Heart left ventricle (tissue), 16 donors: ENCODE results near the gene ANKRD44. TPM values are rescaled to one million over a fixed set of nuclear protein-coding genes. Genes with fewer than 3 reads are reported as not detected.
A peak's percentile ranks its signal among the peaks of the same experiment; 100 is the strongest.
"Not testable (repeated sequence)": the region's sequence is repeated elsewhere in the genome, so short reads cannot be mapped to it uniquely, and the experiment has no call there.

ENCODE experiments used
- ATAC-seq, 4 donors: fragments of 200-7000 bp; cut with Tn5 transposase; one replicate each; pipeline ENCODE4 v1.9.1; 2020 to 2022; ENCODE audit warnings: moderate library complexity in 4 of 4, mild to moderate bottlenecking in 3 of 4, moderate number of reproducible peaks in 1 of 4
- DNase-seq, 5 donors: peaks; one replicate each; pipeline ENCODE4 v3.0.0-alpha.2; 2020
- H3K27ac ChIP-seq, 12 donors: fragments of 200-600 bp; sonication (generic) in 4 of 12; one replicate each; pipeline versions ENCODE4 v1.5.0 to v1.8.0; 2016 to 2022; ENCODE audit warnings: mild to moderate bottlenecking in 2 of 12
- H3K27me3 ChIP-seq, 9 donors: fragments of 200-600 bp; sonication (generic) in 2 of 9; one replicate each; pipeline versions ENCODE4 v1.5.1 to v1.8.0; 2016 to 2022; ENCODE audit warnings: mild to moderate bottlenecking in 3 of 9
- H3K36me3 ChIP-seq, 9 donors: fragments of 200-600 bp; sonication (generic) in 2 of 9; one replicate each; pipeline versions ENCODE4 v1.5.0 to v1.8.0; 2018 to 2022; ENCODE audit warnings: mild to moderate bottlenecking in 2 of 9
- H3K4me1 ChIP-seq, 12 donors: fragments of 200-600 bp; sonication (generic) in 4 of 12; one replicate each; pipeline versions ENCODE4 v1.5.0 to v1.8.0; 2016 to 2022; ENCODE audit warnings: mild to moderate bottlenecking in 3 of 12
- H3K4me3 ChIP-seq, 12 donors: fragments of 200-600 bp; sonication (generic) in 4 of 12; one replicate each; pipeline versions ENCODE4 v1.5.0 to v1.8.0; 2017 to 2022; ENCODE audit warnings: mild to moderate bottlenecking in 9 of 12, moderate library complexity in 4 of 12
- H3K9me3 ChIP-seq, 12 donors: fragments of 200-600 bp; sonication (generic) in 4 of 12; one replicate each; pipeline versions ENCODE4 v1.5.0 to v1.8.0; 2016 to 2022; ENCODE audit warnings: mild to moderate bottlenecking in 1 of 12
- POLR2A ChIP-seq, 2 donors: fragments of 450-650 bp; IDR thresholded peaks; one replicate each; pipeline ENCODE4 v1.6.1; 2017; ENCODE audit warnings: antibody characterized with exemption in 2 of 2, mild to moderate bottlenecking in 2 of 2, moderate library complexity in 2 of 2
- WGBS, 4 donors: extraction: QIAGEN DNeasy Blood & Tissue Kit in 2 of 4; methylation state at CpG; one replicate each; pipeline versions ENCODE4 v1.1.5 to v1.1.7; 2013 to 2018; 5-methylcytosine and 5-hydroxymethylcytosine counted together
- intact Hi-C, 10 donors: fragments of 100-400 bp; cut with DNase I; formaldehyde crosslinking; loops; one replicate each; pipeline versions ENCODE4 v1.11.1 to v1.14.2; 2022
- polyA plus RNA-seq, 2 donors: library from polyadenylated mRNA; stranded (reverse); fragments of 200-250 nt; gene quantifications; one replicate each; pipeline ENCODE4 v1.2.3, GENCODE V29; 2013
- total RNA-seq, 9 donors: library from RNA; depleted of rRNA in 2 of 9; stranded (reverse); fragments of >200 nt in 2 of 9; fragmentation: NEBNext Ultra II Directional in 3 of 9; extraction: Animal tissue kit (Norgen Biotek cat#: 25700) in 3 of 9; gene quantifications; one replicate each; pipeline versions ENCODE4 v1.1.0 to v1.2.4, GENCODE V29; 2016 to 2023
- TF ChIP-seq, protein P1 (sequence below), 12 donors: fragments of 200-600 bp; sonication (generic) in 4 of 12; IDR thresholded peaks; one replicate each; pipeline versions ENCODE4 v1.5.0 to v1.8.0; 2018 to 2022; ENCODE audit warnings: antibody characterized with exemption in 12 of 12, mild to moderate bottlenecking in 5 of 12
- donor health status: ischemic (EF 13 %, LVEDD 7.1; RV severe dilation, severe dysfunction).
- donor health status: healthy with polysubstance abuse.
- donor health status: DM: no; HTN: yes; CAD: no.
- donor health status: DM: no; HTN: no; CAD: no.
- donor health status: ischemic (EF 25% LVEDD 6.9; RV normal size, moderate dysfunction).
- donor health status: ischemic (EF 25% LVEDD 5.7; RV mildly dilated, moderate dysfunction).
- donor health status: healthy.
- donor health status: DM: yes; HTN: yes; CAD: no.
- donor health status: ischemic (EF 35%, LVEDD 5.7; RV mildly dilated, moderate dysfunction).
- donor health status: nonischemic (EF 11% LVEDD 7.7; RV severe dilation, severe dysfunction).
- donor health status: DM: yes; HTN: yes; CAD: no.
- donor health status: PGD.
- donor health status: ischemic (EF 29% LVEDD 5.4; RV normal size, mild dysfunction).
- donor health status: nonischemic (EF 23%, LVEDD 6.1; RV moderate dilation, normal function).

ANKRD44 gene
- total and polyA plus RNA-seq, 11 donors, result 2.4 to 30.6 (median 8.4) TPM

DNA sequence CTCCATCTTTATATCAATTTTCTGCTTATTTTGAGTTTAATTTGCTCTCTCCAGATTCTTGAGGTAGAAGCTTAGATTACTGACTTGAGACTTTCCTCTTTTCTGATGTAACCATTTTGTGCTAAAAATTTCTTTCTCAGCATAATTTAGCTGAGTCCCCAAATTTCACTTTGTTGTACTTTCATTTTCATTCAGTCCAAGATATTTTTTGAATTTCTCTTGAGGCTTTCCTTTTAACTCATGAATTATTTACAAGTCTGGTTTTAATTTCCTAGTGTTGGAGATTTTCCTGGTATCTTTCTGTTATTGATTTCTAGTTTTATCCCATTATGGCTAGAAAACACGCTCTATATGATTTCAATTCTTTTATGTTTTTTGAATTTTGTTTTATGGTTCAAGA lies 239.4 kb downstream of the ANKRD44 start:
- Histone ChIP-seq H3K27me3 (no peaks in the 10 kb centered on the region), H3K36me3 (peaks cover 0 to 16% (median 0%) of the 10 kb centered on the region in 9 donors)
- 93 to 100% (median 96%) methylated on average over 1 of the region's 1 CpG for WGBS, 4 donors

DNA sequence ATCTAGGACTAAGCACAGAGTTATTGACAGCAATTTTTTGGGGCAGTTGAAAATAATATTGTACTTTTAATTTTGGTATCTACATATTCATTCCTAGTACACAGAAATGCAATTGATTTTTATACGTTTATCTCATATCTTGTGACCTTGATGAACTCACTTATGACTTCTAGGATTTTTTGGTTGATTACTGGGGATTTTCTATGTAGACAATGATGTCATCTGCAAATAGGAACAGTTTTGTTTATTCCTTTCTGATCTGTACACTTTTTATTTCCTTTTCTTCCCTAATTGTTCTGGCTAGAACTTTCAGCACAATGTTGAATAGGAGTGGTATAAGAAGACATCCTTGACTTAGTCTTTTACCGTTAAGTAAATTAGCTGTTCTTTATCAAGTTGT lies 240.6 kb downstream of the ANKRD44 start:
- peaks cover 0 to 4% (median 0%) of the 10 kb centered on the region in 12 donors for H3K9me3 ChIP-seq
- DNase-seq (no peak), ATAC-seq (no peak)
- H3K36me3 ChIP-seq, result peaks cover 0 to 16% (median 0%) of the 10 kb centered on the region in 9 donors
- WGBS, 4 donors, result 77 to 81% (median 80%) methylated on average over 2 of the region's 2 CpGs
- intact Hi-C loops, result loop anchor here in 1 of 10 donors (5.0 kb wide), 1 partner anchor 1232 kb away; no protein-coding TSS in a partner anchor
- no peaks in the 10 kb centered on the region for H3K27me3 ChIP-seq
- H3K27ac ChIP-seq, result no peak overlapping the region
- H3K4me1 ChIP-seq, result peaks cover 0 to 24% (median 5%) of the 10 kb centered on the region in 12 donors
- TF ChIP-seq, protein P1, sequence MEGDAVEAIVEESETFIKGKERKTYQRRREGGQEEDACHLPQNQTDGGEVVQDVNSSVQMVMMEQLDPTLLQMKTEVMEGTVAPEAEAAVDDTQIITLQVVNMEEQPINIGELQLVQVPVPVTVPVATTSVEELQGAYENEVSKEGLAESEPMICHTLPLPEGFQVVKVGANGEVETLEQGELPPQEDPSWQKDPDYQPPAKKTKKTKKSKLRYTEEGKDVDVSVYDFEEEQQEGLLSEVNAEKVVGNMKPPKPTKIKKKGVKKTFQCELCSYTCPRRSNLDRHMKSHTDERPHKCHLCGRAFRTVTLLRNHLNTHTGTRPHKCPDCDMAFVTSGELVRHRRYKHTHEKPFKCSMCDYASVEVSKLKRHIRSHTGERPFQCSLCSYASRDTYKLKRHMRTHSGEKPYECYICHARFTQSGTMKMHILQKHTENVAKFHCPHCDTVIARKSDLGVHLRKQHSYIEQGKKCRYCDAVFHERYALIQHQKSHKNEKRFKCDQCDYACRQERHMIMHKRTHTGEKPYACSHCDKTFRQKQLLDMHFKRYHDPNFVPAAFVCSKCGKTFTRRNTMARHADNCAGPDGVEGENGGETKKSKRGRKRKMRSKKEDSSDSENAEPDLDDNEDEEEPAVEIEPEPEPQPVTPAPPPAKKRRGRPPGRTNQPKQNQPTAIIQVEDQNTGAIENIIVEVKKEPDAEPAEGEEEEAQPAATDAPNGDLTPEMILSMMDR (IDR thresholded peaks at IDR 0.05), result no peak
- no peak for TF ChIP-seq POLR2A (IDR thresholded peaks at IDR 0.05)
- H3K4me3 ChIP-seq, result no peak overlapping the region

More for the DNA sequence above, 239.4 kb downstream of the ANKRD44 start:
- Histone ChIP-seq H3K27ac (peak overlapping the region in 1 of 12 donors; percentile 32), H3K9me3 (peaks cover 0 to 4% (median 0%) of the 10 kb centered on the region in 12 donors), H3K4me3 (no peak overlapping the region), H3K4me1 (peaks cover 0 to 24% (median 5%) of the 10 kb centered on the region in 12 donors)
- ATAC-seq (no peak), DNase-seq (no peak)
- TF ChIP-seq POLR2A (IDR thresholded peaks at IDR 0.05), result no peak
- TF ChIP-seq, protein P1 (IDR thresholded peaks at IDR 0.05), result no peak
- intact Hi-C loops, result loop anchor here in 1 of 10 donors (5.0 kb wide), 1 partner anchor 1231 kb away; no protein-coding TSS in a partner anchor

DNA sequence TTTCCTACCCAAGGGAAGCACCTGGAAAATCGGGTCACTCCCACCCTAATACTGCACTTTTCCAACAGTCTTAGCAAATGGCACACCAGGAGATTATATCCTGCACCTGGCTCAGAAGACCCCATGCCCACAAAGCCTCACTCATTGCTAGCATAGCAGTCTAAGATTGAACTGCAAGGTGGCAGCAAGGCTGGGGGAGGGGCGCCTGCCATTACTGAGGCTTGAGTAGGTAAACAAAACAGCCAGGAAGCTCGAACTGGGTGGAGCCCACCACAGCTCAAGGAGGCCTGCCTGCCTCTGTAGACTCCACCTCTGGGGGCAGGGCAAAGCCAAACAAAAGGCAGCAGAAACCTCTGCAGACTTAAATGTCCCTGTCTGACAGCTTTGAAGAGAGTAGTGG lies 248.0 kb downstream of the ANKRD44 start:
- H3K27me3 ChIP-seq, H3K9me3 ChIP-seq, H3K27ac ChIP-seq, H3K4me1 ChIP-seq, H3K4me3 ChIP-seq, ATAC-seq, intact Hi-C loops, DNase-seq: not testable (repeated sequence)
- H3K36me3 ChIP-seq, result peaks cover 0 to 31% (median 0%) of the 10 kb centered on the region in 9 donors
- WGBS, 4 donors, result 83 to 91% (median 85%) methylated on average over 3 of the region's 3 CpGs

DNA sequence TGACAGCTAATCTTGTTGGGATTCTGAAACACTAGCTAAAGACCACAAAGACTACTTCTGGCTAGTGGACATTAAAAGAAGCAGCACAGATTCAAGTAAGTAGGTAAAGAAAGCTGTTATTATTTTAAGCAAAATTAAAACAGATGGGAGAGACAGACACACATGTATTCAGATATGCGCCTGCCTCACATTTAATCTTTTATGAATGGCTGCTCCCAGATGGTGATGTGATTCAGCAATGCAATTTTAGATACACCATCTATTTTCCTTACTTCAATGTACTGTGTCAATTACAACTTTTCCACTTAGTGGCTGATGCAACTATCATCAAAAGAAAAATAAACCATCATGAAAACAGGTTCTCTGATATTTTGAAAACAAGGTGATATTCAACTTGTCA lies 251.1 kb downstream of the ANKRD44 start:
- ATAC-seq, result no peak
- 81 to 100% (median 93%) methylated on average over 1 of the region's 1 CpG for WGBS, 4 donors
- H3K4me1 ChIP-seq, result no peaks in the 10 kb centered on the region
- intact Hi-C loops, result no loop called here
- H3K36me3 ChIP-seq, result peaks cover 0 to 31% (median 0%) of the 10 kb centered on the region in 9 donors
- DNase-seq, result no peak
- peaks cover 0 to 19% (median 8%) of the 10 kb centered on the region in 12 donors for H3K9me3 ChIP-seq
- TF ChIP-seq POLR2A (IDR thresholded peaks at IDR 0.05), result no peak
- TF ChIP-seq, protein P1 (IDR thresholded peaks at IDR 0.05), result no peak
- H3K27ac ChIP-seq, result no peak overlapping the region
- H3K27me3 ChIP-seq, result no peaks in the 10 kb centered on the region
- no peak overlapping the region for H3K4me3 ChIP-seq
